Fibroblast of lung (primary cell): ENCODE results near the gene LSM11. TPM values are rescaled to one million over a fixed set of nuclear protein-coding genes. Genes with fewer than 3 reads are reported as not detected.

Experiments
- DNase-seq, 2 donors: peaks; one replicate each; pipeline versions ENCODE4 v3.0.0 to v3.0.0-alpha.2; 2010; ENCODE audit warnings: low read depth in 2 of 2
- H2AFZ ChIP-seq: 2 replicates; pipeline ENCODE4 v1.5.1; 2012; ENCODE audit warnings: low read length, control low read depth, inconsistent platforms
- H3K27ac ChIP-seq: 2 replicates; pipeline ENCODE4 v1.5.1; 2011; ENCODE audit warnings: low read length, control low read depth; ENCODE audit not compliant: insufficient read depth
- H3K27me3 ChIP-seq: 2 replicates; pipeline ENCODE4 v1.5.1; 2011; ENCODE audit warnings: mild to moderate bottlenecking, low read length; ENCODE audit not compliant: control insufficient read depth, insufficient read depth
- H3K36me3 ChIP-seq: 2 replicates; pipeline ENCODE4 v1.5.1; 2011; ENCODE audit warnings: low read length; ENCODE audit not compliant: control insufficient read depth, insufficient read depth
- H3K4me1 ChIP-seq: 2 replicates; pipeline ENCODE4 v1.5.1; 2011; ENCODE audit warnings: low read length; ENCODE audit not compliant: control insufficient read depth, insufficient read depth; ENCODE audit errors: extremely low read depth
- H3K4me2 ChIP-seq: 2 replicates; pipeline ENCODE4 v1.5.1; 2011; ENCODE audit warnings: low read length, control low read depth; ENCODE audit not compliant: insufficient read depth; ENCODE audit errors: extremely low read depth
- H3K4me3 ChIP-seq, 4 experiments: fragments of 200-600 bp in 1 of 4; sonication (generic) in 1 of 4; replicated peaks in 1 of 4; 2 replicates each; pipeline ENCODE4 v1.5.1; 2011 to 2016; ENCODE audit warnings: low read length in 4 of 4, low read depth in 3 of 4, mild to moderate bottlenecking in 3 of 4, control low read depth in 2 of 4, inconsistent platforms in 1 of 4, mixed read lengths in 1 of 4; ENCODE audit not compliant: insufficient read depth in 1 of 4; ENCODE audit errors: control extremely low read depth in 1 of 4
- H3K79me2 ChIP-seq: 2 replicates; pipeline ENCODE4 v1.5.1; 2012; ENCODE audit warnings: mild to moderate bottlenecking, low read length, inconsistent platforms; ENCODE audit not compliant: control insufficient read depth, insufficient read depth
- H3K9ac ChIP-seq: 2 replicates; pipeline ENCODE4 v1.5.1; 2011; ENCODE audit warnings: mild to moderate bottlenecking, low read length, control low read depth; ENCODE audit not compliant: insufficient read depth
- H3K9me3 ChIP-seq: 2 replicates; pipeline ENCODE4 v1.5.1; 2012; ENCODE audit warnings: low read depth, low read length; ENCODE audit not compliant: control insufficient read depth, insufficient read depth
- H4K20me1 ChIP-seq: 2 replicates; pipeline ENCODE4 v1.5.1; 2011; ENCODE audit warnings: low read length; ENCODE audit not compliant: control insufficient read depth, insufficient read depth; ENCODE audit errors: extremely low read depth
- EZH2 ChIP-seq: IDR thresholded peaks from 2 replicates; pipeline ENCODE4 v1.5.1; 2012; ENCODE audit warnings: low read length, control low read depth, mild to moderate bottlenecking; ENCODE audit errors: missing control alignments
- polyA plus RNA-seq, 2 donors: library from polyadenylated mRNA; depleted of rRNA in 1 of 2; stranded (reverse) in 1 of 2; unstranded in 1 of 2; fragments of >200 nt; gene quantifications; 2 replicates each; pipeline ENCODE4 v1.2.1, GENCODE V29; 2011 to 2012; ENCODE audit warnings: missing spikeins in 1 of 2
- total RNA-seq: library from RNA; depleted of rRNA; stranded (reverse); fragments of >200 nt; gene quantifications from 2 replicates; pipeline ENCODE4 v1.2.1, GENCODE V29; 2014
- TF ChIP-seq, protein P1 (sequence below), 2 donors: IDR thresholded peaks in 1 of 2; conservative IDR thresholded peaks in 1 of 2; 1 replicate in 1 of 2; 2 replicates in 1 of 2; pipeline ENCODE4 v1.5.1; 2011 to 2012; ENCODE audit warnings: low read length in 2 of 2, control low read depth in 1 of 2, inconsistent platforms in 1 of 2, low read depth in 1 of 2, mild to moderate bottlenecking in 1 of 2

LSM11 gene
- total and polyA plus RNA-seq, 2 donors (not counting 1 experiment from before 2014, with no cell fraction given) = 2.1 to 2.5 TPM

DNA sequence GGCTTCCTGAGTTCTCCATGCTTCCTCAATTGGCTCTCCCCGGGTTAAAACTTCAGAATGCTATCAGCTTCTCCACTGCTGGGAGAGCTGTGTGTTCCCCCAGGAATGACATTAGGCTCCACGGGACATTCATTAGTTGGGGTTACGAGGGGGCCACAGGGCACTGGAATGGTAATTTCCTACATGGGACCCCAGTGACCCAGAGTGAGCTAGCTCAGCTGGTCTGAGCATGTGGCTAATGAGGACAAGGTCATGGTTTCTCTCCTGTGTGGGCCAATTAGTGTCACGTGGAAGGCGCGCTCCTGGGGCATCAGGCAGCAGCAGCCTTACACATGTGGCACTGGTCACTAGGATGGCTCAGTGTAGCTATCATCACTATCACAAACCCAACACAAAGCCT is 21.0 kb downstream of the LSM11 start:
- peaks cover 2% of the 10 kb centered on the region for H3K4me1 ChIP-seq
- H2AFZ ChIP-seq = no peak overlapping the region
- H3K4me3 ChIP-seq = no peak overlapping the region
- no peaks in the 10 kb centered on the region for H3K9me3 ChIP-seq
- no peaks in the 10 kb centered on the region for H3K36me3 ChIP-seq
- no peak overlapping the region for H3K4me2 ChIP-seq
- H3K27me3 ChIP-seq = no peaks in the 10 kb centered on the region
- no peaks in the 10 kb centered on the region for H3K79me2 ChIP-seq
- H3K9ac ChIP-seq = no peak overlapping the region
- DNase-seq = no peak
- no peak for TF ChIP-seq EZH2
- TF ChIP-seq, protein P1, sequence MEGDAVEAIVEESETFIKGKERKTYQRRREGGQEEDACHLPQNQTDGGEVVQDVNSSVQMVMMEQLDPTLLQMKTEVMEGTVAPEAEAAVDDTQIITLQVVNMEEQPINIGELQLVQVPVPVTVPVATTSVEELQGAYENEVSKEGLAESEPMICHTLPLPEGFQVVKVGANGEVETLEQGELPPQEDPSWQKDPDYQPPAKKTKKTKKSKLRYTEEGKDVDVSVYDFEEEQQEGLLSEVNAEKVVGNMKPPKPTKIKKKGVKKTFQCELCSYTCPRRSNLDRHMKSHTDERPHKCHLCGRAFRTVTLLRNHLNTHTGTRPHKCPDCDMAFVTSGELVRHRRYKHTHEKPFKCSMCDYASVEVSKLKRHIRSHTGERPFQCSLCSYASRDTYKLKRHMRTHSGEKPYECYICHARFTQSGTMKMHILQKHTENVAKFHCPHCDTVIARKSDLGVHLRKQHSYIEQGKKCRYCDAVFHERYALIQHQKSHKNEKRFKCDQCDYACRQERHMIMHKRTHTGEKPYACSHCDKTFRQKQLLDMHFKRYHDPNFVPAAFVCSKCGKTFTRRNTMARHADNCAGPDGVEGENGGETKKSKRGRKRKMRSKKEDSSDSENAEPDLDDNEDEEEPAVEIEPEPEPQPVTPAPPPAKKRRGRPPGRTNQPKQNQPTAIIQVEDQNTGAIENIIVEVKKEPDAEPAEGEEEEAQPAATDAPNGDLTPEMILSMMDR (conservative IDR thresholded peaks at IDR 0.05 in 1 of 2, IDR thresholded peaks at IDR 0.05 in 1 of 2; ENCODE audit: low read depth in 1 of 2, low read length in 2 of 2) = no peak
- no peaks in the 10 kb centered on the region for H4K20me1 ChIP-seq
- no peak overlapping the region for H3K27ac ChIP-seq

DNA sequence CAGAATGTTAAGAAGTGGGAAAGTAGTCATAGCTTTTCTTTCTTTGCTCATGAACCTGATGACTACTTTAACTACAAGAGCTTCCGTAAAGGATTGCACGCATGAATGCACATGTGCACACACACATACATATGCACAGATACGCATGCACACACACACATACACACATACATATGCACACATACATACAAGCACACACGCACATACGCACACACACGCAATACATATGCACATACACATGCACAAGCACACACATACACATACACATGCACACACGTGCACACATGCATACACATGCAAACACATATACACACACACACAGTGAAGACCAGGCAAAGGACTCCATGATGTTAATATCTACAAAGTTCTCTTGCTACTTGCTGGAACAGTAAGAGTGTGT is 22.9 kb downstream of the LSM11 start:
- Histone ChIP-seq H3K4me1 (peaks cover 2% of the 10 kb centered on the region), H3K27me3 (no peaks in the 10 kb centered on the region), H3K4me3 (no peak overlapping the region), H3K9ac (no peak overlapping the region), H3K79me2 (no peaks in the 10 kb centered on the region), H3K4me2 (no peak overlapping the region), H4K20me1 (no peaks in the 10 kb centered on the region), H3K36me3 (no peaks in the 10 kb centered on the region), H3K27ac (no peak overlapping the region), H3K9me3 (no peaks in the 10 kb centered on the region), H2AFZ (no peak overlapping the region)
- TF ChIP-seq, protein P1 (conservative IDR thresholded peaks at IDR 0.05 in 1 of 2, IDR thresholded peaks at IDR 0.05 in 1 of 2; ENCODE audit: low read depth in 1 of 2, low read length in 2 of 2) = no peak
- no peak for TF ChIP-seq EZH2
- no peak for DNase-seq

DNA sequence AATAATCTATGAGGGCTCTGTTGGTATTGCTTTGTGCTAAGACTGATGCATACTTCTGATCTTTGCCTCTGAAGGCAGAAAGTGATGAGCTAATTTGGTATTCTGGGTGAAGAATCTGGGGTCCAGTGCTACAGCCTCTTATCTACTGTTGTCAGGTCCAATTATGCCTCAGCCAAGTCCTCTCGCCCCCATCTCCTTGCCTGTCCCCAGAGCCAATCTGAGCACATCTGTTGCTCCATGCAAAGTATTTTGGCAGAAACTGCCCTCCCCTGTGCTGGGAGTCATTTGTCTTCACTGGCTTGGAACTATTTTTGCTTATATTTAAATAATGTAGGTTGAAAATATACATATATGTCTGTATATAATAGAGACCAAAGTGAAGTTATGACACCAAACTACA is 23.4 kb downstream of the LSM11 start:
- TF ChIP-seq, protein P1 (conservative IDR thresholded peaks at IDR 0.05 in 1 of 2, IDR thresholded peaks at IDR 0.05 in 1 of 2; ENCODE audit: low read depth in 1 of 2, low read length in 2 of 2) = no peak
- no peak for TF ChIP-seq EZH2
- no peak overlapping the region for H2AFZ ChIP-seq
- no peaks in the 10 kb centered on the region for H3K27me3 ChIP-seq
- H4K20me1 ChIP-seq = no peaks in the 10 kb centered on the region
- no peak for DNase-seq
- no peak overlapping the region for H3K4me2 ChIP-seq
- no peaks in the 10 kb centered on the region for H3K79me2 ChIP-seq
- H3K9me3 ChIP-seq = no peaks in the 10 kb centered on the region
- no peak overlapping the region for H3K4me3 ChIP-seq
- H3K36me3 ChIP-seq = no peaks in the 10 kb centered on the region
- peaks cover 2% of the 10 kb centered on the region for H3K4me1 ChIP-seq
- no peak overlapping the region for H3K27ac ChIP-seq
- H3K9ac ChIP-seq = no peak overlapping the region
